OCI-M1 (cell line): Measurements from ENCODE around the gene QRFP.
"Not testable (repeated sequence)": the region's sequence is repeated elsewhere in the genome, so short reads cannot be mapped to it uniquely, and the experiment has no call there.

ENCODE experiments used
- DNase-seq: peaks from one replicate; lab custom pipeline; 2025; lab: John Stamatoyannopoulos, UW

QRFP gene

DNA sequence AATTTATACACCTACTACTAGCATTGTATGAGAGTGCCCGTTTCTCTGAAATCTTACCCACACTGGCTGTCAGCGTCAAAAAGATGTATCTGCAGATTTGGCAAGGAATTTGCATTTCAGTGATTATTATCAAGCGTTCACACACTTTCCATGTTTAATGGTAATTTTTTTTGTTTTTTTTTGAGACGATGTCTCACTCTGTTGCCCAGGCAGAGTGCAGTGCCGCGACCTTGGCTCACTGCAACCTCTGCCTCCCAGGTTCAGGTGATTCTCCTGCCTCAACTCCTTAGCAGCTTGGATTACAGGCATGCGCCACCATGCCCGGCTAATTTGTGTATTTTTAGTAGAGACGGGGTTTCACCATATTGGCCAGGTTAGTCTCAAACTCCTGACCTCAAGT, 47.3 kb downstream of the QRFP start:
- DNase-seq, result no peak

DNA sequence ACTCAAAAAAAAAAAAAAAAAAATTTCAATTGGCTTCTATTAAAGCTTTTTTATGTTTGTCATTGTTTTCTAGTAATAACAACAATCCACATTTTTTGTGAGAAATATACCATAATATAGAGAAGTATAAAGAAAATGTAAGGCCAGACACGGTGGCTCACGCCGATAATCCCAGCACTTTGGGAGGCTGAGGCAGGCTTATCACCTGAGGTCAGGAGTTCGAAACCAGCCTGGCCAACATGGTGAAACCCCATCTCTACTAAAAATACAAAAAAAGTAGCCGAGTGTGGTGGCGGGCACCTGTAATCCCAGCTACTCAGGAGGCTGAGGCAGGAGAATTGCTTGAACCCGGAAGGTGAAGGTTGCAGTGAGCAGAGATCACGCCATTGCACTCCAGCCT, 48.1 kb downstream of the QRFP start:
- DNase-seq, result not testable (repeated sequence)

DNA sequence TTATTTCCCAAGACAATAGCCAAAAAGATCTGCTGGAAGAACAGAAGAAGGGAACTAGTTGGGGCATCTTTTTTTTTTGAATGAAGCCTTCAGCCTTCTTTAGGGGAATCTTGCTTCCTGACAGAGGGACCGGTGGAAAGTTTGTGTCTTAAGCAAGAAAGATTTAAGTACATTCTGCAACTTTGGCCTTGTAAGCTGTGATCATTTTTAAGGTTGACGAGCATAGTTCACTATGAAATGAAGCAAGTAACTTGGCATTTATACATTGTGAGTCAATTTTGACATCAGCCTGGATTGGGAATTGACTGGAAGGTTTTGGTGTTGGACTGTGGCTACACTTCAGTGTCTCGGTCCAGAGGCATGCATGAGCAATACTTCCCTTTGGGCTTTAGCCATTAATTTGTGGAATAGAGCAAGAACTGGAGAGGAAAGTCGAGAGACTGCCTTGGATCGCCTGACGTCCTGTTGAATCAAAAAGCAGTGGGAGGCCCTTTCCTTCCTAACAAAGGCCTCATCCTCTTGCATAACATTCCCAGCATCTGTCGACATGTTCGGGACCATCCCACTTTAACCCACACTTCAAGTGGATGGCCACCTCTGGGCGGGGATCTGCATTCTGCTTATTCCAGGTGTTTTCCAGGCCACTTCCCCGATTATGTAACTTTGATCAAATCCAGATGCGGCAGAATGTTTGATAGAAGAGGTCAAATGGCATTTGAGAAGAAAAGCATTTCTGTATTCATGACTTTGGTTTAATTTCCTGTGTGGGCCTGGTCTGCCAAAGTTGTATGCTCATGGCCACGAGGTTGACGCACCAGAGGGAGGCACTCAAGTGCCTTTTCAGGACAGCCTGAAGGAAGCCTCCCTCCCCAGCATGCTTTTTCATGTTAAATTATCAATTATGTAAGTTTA, 49.0 kb downstream of the QRFP start:
- DNase-seq, result no peak

DNA sequence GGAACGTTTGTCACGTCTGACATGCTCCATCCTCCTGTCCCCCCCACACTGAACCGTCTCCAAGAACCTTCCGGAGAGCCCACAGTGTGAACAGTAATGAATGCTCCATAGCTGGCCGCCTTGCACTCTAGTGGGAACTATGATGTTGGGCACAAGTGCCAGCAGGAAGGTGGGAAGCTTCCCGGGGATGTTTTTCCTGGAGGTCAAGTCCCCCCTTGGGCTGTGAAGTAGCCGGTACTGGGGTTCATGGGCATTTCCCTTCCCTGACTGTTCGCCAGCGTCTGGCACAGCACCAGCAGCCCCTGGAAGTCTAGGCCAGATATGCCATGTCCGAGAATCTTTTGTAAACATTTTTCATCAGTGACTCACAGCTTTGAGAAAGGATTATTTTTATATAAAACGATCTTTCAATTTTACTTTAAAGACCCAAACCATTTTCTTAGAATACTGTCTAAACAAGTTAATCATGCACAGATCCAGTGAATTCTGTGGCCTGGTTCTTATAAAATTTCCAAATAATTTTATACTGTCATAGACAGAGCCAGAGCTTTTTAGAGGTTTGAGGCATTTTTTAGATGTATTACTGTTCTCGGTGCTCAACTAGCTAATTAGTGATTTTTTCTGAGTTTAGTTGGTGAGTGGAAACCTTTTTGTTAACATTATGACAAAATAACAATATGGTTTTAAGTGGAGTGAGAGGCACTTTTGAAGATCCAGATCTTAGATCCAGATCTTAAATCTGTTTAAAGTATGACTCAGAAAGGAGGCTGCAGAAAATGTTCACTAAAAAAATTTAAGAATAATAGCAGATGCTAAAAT, 49.9 kb downstream of the QRFP start:
- DNase-seq, result no peak

DNA sequence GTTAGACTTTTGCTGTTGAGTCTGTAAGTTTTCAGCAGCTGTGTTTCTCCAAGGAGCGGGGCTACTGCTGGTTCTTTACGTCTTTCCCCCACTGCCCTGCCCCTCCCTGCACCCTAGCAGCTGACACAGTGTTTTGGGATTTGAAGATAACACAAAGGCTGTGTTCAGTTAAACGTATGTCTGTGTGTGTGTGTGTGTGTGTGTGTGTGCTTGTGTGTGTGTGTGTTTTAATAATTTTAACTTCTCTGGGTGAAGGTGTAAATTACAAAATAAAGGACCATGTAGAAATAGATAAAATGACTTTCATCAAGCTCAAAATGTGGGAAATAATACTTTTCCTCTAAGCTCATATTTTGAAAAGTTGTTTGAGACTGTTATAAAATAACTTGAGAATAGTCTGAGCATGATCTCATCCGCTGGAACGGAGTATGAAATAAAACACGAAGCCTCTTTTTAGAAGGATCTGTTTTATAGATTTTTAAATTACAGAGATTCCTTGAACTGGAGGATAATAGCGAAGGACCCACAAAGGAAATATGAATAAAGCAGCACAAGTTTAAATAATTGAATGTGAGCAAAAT, 50.6 kb downstream of the QRFP start:
- peak; percentile 78 for DNase-seq

DNA sequence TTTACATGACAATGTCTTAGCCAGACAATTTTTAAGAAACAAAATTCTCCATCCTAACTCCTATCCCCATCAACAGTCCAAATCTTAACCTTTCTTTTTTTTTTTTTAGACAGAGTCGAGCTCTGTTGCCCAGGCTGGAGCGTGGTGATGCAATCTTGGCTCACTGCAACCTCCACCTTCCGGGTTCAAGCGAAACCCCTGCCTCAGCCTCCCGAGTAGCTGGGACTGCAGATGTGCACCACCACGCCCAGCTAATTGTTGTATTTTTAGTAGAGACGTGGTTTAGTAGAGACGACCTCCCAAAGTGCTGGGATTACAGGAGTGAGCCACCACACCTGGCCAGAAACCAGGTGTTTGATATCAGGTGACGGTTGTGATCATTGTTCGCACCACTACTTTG, 51.4 kb downstream of the QRFP start:
- no peak for DNase-seq

DNA sequence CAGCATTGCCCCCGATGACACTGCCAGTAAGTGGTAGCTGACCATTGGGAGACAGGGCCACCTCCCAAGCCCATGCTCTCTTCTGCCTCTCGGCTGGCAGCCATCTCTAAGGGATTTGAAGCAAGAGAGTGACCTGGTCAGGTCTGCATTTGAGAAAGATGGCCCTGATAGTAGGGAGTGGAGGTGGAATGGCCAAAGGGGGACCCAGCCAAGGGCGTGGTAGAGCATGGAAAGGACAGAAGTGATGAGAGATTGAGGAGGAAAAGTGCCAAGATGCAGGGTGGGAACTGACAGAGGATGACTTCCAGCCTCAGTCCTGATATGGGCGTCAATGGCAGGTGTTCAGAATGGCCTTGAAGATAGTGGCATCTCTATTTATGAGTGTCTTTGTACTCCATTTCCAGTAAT, 52.6 kb downstream of the QRFP start:
- DNase-seq, result no peak

DNA sequence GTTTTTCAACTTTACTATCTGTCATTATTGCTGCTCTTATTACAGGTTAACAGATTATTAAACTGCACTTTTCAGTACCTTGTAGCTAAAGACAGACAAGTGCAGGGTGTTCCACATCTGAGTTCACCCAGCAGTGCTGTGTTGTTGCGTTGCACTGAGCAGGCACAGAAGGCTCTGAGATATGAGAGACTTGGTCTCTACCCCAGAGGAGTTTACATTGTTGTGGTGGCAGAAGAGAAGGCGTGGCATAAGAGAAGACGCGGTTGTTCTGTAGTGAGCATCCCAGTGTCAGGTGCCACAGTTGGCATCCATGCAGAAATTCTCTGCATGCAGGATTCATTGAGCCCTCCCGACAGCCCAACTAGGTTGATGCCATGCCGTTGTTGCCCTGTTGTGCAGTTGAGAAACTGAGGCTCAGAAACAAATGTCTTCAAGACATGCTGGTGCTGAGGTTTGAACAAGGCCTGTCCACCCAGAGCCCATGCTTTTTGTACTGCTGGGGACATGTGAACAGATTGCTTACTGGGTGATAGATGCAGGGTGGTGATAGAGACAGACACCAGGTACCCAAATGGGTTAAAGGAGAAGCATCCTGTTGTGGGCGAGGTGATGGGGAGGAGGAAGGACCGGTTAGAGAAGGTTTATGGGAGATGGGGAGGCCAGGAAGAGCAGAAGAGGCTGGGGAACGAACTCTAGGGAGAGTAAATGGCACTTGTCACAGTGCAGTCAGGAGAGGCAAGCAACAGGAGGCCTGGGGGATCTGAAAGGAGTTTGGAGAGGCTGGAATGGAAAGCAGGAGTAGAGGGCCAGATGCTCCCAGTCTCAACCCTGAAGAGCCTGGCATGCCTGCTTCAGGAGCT, 53.3 kb downstream of the QRFP start:
- DNase-seq, result no peak
